T follicular helper cell (primary cell): ENCODE data around the gene ZMYND8.

Experiments
- DNase-seq: peaks from one replicate; pipeline ENCODE4 v3.0.0-alpha.2; 2020; ENCODE audit warnings: low read depth

Gene ZMYND8

DNA sequence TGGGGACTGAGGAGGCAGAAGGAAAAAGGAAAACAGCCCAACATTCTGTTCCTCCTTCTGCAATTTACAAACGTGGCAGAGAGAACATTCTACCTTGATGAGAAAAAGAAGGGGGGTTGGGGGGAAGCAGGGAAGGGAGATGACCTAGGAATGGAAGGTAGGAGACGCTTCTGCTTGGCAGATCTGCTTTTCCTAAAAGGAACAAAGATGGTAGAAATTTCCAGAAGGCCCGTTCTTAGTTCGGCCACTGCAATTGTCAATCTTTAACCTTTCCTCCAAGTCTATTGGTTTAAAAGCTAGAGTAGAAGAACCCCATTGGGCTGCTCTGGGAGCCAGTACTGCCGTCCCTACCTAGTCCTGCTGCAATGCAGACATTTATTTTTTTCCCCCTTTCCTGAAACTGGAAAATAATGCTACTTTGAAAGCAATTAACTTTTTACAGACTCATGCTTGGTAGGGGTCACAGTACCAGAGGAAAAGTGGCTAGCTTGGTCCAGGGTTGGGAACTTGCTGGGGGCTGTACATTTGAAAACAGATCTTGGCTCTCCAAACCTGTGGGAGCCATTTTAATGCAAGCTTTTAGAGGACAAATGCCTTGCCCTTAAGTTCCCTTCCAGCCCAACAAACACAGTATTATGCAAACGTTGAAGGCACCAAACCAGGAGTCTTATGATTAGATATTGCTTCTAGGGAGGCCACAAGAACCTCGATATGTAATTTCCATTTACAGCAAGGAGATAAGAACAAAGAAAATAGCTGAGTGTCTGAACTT lies 2.6 kb downstream of the ZMYND8 start:
- DNase-seq = no peak

DNA sequence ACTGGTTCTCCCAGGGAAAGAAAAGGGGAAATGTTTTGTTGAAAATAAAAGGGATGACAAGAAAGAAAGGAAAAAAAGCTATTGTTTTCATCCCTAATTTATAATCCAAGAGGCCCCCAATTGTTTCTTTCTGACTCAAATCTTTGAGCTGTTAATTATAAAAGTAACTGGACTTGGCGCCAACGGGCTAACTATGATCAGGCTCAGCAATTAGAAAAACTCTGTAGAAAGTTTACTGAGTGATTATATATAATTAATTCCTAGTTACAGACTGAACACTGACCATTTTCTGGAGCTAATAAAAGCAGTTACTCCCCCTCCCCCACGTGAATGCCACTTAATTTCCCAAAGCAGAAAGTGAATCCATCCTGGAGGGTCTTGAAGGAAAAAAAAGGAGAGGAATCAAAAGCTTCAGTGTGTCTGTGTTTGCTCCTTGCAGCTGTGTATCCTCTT lies 3.2 kb downstream of the ZMYND8 start:
- DNase-seq = no peak

- no peak for DNase-seq
These were observed 3.9 kb downstream of the ZMYND8 start for GRCh38 chr20:47352332-47353238.

GRCh38 chr20:47351643-47352331 lies 4.7 kb downstream of the ZMYND8 start:
- DNase-seq = no peak

DNA sequence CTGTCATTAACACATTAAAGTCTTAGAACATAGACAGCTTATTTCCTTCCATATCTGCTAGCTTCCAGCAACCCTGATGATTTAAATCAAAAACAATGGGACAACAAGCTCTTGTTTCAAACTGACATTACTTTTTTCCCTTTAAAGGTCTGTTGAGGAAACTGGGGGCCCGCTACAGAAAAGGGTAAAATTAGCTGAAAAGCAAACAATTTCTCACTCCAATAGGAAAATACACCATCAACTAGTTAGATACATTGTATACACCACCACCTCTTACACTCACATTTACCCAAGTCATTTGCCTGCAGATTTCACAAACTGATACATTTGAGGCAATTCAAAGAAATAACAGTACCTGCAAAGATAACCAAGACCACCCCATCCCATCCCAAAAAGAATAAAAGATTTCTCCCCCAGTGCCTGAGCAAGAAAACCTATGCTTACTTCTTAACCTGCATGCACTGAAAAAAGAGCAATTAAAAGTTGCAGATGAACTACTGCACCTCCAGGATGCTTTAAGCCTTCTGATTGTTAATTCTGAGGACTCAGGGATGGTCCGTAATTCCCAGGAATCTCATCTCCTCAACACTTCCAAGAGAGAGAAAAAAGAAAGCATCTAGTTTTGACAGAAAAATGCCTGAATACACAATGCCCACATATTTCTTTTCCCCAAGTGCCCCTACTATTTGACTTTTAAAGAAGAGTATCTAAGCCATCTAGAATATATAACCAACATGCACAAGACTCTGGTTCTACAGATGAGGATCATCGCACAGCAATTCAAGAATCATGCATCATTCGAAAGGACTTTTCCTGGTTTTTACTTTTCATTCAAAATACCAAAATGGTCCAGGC lies 5.6 kb downstream of the ZMYND8 start:
- DNase-seq = no peak

GRCh38 chr20:47350181-47350550 lies 6.3 kb downstream of the ZMYND8 start:
- no peak for DNase-seq

DNA sequence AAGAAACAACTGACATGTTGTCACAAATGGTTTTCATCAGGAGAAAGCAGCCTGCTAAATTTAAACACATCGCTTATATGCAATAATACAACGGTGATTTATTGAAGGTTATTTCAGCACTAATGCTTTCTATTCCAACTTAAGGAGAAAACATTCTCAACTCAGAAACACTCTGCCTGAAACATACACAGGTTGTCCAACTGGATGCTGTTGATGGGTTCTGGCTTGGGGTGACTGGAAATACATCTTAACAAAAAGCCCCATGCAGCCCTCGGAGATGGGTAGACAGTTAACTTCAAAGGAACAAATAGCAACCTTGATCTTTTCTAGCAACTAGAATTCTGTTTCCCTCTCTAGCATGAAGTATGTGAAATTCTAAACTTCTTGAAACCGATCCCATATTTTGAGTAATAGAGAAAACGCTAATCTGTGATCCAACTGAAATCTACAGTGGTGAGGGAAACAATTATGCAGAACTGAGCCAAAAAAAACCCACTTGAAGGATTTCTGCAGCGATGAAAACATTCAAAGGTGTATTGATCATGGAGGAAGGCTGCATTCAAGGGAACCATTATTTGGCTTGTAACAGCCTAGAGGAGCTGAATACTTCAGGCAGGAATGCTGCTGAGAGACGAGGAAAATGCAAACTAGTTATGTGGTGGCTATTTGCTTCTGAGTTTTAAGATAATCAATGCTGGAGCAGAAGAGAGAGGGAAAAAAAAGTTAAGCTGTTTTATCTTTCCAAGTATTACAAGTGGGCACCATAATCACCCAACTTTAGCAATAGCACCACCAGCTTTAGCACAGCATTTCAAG lies 6.9 kb downstream of the ZMYND8 start:
- DNase-seq = no peak

- DNase-seq = no peak
These were observed 7.9 kb downstream of the ZMYND8 start for GRCh38 chr20:47348539-47349142.

DNA sequence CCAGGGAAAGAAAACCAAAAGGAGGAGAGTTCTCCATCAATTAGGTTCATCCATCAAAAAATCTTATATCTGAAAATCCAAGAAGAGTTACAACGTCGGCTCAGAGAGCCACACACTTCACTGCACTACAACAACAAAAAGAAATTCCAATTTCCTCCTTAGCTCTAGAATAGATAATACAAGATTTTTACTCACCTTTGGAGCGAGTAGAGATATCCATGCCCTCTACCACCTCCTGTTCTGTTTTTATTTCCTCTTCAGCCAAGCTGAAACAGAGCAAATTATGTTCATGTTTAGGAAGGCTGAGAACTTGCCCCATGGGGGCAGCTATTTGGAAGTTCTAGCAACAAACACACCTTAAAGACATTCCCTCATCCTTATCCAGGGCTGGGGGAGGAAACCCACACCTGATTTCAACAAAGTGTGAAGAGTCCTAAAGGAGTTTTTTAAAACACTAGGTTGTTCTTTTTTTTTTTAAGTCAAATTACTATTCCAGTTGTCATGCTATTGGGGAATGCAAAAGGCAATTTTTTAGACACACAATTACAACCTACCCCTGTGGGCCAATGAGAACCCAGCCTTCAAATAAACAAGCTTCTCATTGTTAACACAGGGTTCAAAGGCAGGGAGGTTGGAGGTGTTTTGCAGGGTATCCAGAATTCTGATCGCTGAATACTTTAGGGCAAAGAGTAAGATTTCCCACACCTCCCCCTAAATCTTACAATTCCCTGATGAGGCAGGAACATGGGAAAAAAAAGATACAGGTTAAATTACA lies 8.7 kb downstream of the ZMYND8 start:
- no peak for DNase-seq

DNA sequence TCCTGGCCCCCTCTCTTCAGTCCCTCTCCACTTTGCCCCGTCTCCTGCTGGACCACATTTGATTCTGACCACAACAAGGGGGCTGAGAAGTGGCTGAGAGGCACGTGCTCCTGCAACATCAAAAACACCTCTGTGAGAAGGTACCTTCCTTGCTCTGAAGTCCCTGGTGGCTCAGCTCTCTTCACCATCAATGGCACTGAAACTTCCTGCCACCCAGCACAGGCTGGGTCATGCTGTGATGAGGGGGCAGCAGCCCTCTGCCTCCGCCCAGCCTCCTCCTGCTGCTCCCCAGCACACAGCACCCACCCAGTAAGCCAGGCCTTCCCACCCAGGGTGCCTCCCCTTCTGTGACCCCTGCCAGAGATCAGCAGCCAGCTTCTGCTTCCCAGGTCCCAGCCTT lies 10.3 kb downstream of the ZMYND8 start:
- no peak for DNase-seq

- DNase-seq = no peak
These were observed 11.3 kb downstream of the ZMYND8 start for GRCh38 chr20:47345214-47345613.

GRCh38 chr20:47343007-47343472 lies 13.5 kb downstream of the ZMYND8 start:
- DNase-seq = no peak

DNA sequence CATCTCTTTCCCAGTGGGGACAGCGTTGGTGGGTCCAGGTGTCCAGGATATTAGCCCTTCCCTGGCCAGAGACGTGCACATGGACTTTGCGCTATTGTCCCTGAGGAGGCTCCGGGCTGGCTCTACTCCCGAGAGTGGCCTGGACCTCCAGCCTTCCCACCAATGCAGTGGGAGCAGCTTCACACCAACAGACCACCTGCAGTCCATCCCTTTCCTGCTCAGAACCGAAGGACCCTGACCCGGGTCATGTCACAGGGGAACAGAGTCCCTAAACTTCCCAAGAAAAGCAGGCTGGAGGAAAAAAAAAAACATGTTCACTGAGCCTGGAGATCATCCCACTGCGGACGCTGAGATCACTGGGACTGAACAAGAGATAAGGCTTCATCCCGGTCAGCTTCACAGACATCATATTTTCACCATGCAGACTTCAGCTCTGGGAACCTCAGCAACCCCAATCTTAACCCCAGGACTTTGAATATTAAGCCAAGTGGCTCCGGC lies 18.3 kb downstream of the ZMYND8 start:
- DNase-seq = no peak

- DNase-seq = no peak
These were observed 19.1 kb downstream of the ZMYND8 start for GRCh38 chr20:47337413-47337812.

- DNase-seq = no peak
These were observed 20.3 kb downstream of the ZMYND8 start for GRCh38 chr20:47336129-47336754.

DNA sequence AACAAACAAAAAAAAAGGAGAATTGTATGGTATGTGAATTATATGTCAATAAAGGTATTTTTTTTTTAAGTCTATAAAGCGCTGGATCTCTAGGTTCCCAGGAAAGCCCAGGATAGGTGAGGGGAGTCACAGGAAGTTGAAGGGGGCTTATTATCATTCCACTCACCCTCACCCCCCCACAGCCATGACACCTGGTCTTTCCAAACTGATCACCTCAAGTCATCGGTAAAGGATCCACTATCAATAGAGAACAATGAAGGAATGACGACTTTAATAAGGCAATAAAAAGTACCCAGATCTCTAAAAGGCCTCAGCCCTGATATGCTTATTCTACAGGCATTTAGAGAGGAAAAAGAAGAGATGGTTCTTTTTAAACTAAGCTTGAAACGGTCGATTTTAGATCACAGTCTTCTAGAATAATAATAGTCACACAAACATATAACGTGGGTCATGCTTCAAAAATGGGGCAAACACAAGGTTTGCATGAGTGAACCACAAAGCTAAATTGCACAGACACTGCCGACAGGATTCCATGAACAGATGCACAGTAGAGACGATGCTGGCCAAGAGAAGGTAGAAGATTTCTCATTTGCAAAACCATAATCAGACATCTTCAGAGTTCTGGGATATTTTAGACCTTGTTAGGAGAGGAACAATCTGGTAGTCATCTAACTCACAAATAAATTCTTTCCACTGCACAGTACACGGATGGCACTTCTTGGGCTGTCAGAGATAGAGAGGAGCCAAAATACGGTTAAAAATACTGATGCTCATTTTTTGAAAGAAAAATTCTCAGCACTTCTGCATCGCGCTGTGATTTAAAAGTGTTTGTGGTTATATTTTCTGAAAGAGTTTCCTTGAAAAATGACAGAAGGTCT lies 21.0 kb downstream of the ZMYND8 start:
- no peak for DNase-seq

DNA sequence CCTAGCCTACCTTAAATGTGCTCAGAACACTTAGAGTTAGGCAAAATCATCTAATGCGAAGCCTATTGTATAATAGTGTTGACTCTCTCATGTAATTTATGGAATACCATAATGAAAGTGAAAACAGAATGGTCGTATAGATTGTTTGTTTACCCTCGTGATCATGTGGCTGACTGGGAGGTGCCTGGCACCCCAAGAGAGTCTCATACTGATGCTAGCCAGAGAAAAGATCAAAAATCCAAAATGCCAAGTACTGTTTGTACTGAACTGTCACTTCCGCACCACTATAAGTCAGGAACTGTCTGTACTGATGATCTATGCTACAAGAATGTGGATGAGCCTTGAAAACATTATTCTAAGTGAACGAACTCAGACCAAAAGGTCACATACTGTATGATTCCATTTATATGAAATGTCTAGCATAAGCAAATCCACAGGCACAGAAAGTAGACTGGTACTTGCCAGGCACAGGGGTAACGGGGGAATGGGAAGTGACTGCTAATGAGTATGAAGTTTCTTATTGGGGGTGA lies 22.4 kb downstream of the ZMYND8 start:
- no peak for DNase-seq
